ENCODE results near the gene JHY. TPM values are rescaled to one million over a fixed set of nuclear protein-coding genes. Genes with fewer than 3 reads are reported as not detected.

Gene JHY
- total RNA-seq, 4 donors from 2014 or later: 13.4 to 17.3 (median 14.1) TPM

- no peak for TF ChIP-seq POLR2A (IDR thresholded peaks at IDR 0.05)
- Histone ChIP-seq H3K4me1 (no peaks in the 10 kb centered on the region), H3K27me3 (no peaks in the 10 kb centered on the region), H3K9me3 (no peaks in the 10 kb centered on the region), H3K4me3 (no peak overlapping the region), H3K27ac (peak overlapping the region in 1 of 4 donors; percentile 46), H3K36me3 (no peaks in the 10 kb centered on the region)
- DNase-seq (ENCODE audit: low spot score in 2 of 2): no peak
- 71 to 73% methylated on average over 10 of the region's 10 CpGs for WGBS, 2 donors
Measured at GRCh38 chr11:122843281-122844141, 39.0 kb upstream of the JHY start.

- no peak overlapping the region for H3K4me3 ChIP-seq
- H3K27me3 ChIP-seq: no peaks in the 10 kb centered on the region
- 37 to 78% methylated on average over 1 of the region's 1 CpG for WGBS, 2 donors
- TF ChIP-seq CTCF (IDR thresholded peaks at IDR 0.05) (no peak), EP300 (IDR thresholded peaks at IDR 0.05) (no peak), POLR2A (IDR thresholded peaks at IDR 0.05) (no peak)
- DNase-seq (ENCODE audit: low spot score in 2 of 2): no peak
- no peaks in the 10 kb centered on the region for H3K9me3 ChIP-seq
- no peaks in the 10 kb centered on the region for H3K36me3 ChIP-seq
- H3K27ac ChIP-seq: no peak overlapping the region
- no peaks in the 10 kb centered on the region for H3K4me1 ChIP-seq
Measured at GRCh38 chr11:122847466-122847865, 35.1 kb upstream of the JHY start.

- no peak overlapping the region for H3K4me3 ChIP-seq
- no peaks in the 10 kb centered on the region for H3K9me3 ChIP-seq
- TF ChIP-seq EP300 (IDR thresholded peaks at IDR 0.05): peak in 1 of 2 donors; percentile 30
- no peak for TF ChIP-seq CTCF (IDR thresholded peaks at IDR 0.05)
- TF ChIP-seq POLR2A (IDR thresholded peaks at IDR 0.05): no peak
- no peaks in the 10 kb centered on the region for H3K4me1 ChIP-seq
- 64 to 74% methylated on average over 1 of the region's 1 CpG for WGBS, 2 donors
- H3K36me3 ChIP-seq: no peaks in the 10 kb centered on the region
- H3K27me3 ChIP-seq: no peaks in the 10 kb centered on the region
- peak overlapping the region in 1 of 4 donors; percentile 27 for H3K27ac ChIP-seq
- peak in 1 of 2 donors; percentile 37 for DNase-seq (ENCODE audit: low spot score in 2 of 2)
Measured at GRCh38 chr11:122848186-122848585, 34.4 kb upstream of the JHY start.

- 55 to 62% methylated on average over 7 of the region's 7 CpGs for WGBS, 2 donors
- Histone ChIP-seq H3K9me3 (no peaks in the 10 kb centered on the region), H3K4me3 (no peak overlapping the region), H3K4me1 (no peaks in the 10 kb centered on the region), H3K36me3 (no peaks in the 10 kb centered on the region), H3K27me3 (no peaks in the 10 kb centered on the region), H3K27ac (no peak overlapping the region)
- no peak for TF ChIP-seq POLR2A (IDR thresholded peaks at IDR 0.05)
- no peak for TF ChIP-seq CTCF (IDR thresholded peaks at IDR 0.05)
- no peak for DNase-seq (ENCODE audit: low spot score in 2 of 2)
Measured at GRCh38 chr11:122850076-122850631, 32.4 kb upstream of the JHY start.

- Histone ChIP-seq H3K4me1 (no peaks in the 10 kb centered on the region), H3K27ac (peak overlapping the region in 1 of 4 donors; percentile 29), H3K9me3 (no peaks in the 10 kb centered on the region), H3K36me3 (no peaks in the 10 kb centered on the region), H3K4me3 (no peak overlapping the region), H3K27me3 (no peaks in the 10 kb centered on the region)
- no peak for DNase-seq (ENCODE audit: low spot score in 2 of 2)
- TF ChIP-seq CTCF (IDR thresholded peaks at IDR 0.05): no peak
- no peak for TF ChIP-seq EP300 (IDR thresholded peaks at IDR 0.05)
- TF ChIP-seq POLR2A (IDR thresholded peaks at IDR 0.05): no peak
- WGBS, 2 donors: 69 to 79% methylated on average over 12 of the region's 12 CpGs
Measured at GRCh38 chr11:122851366-122851966, 31.1 kb upstream of the JHY start.
